GM11168 (cell line): Measurements from ENCODE around the gene TSPAN17.
"Not testable (repeated sequence)": the region's sequence is repeated elsewhere in the genome, so short reads cannot be mapped to it uniquely, and the experiment has no call there.

Experiments
- in situ Hi-C: fragments of 300-500 bp; cut with MboI; formaldehyde crosslinking; loops from one replicate; pipeline ENCODE4 v1.12.0; 2022; ENCODE audit warnings: low sequenced_read_pairs; ENCODE audit not compliant: unreplicated experiment

The TSPAN17 gene

DNA sequence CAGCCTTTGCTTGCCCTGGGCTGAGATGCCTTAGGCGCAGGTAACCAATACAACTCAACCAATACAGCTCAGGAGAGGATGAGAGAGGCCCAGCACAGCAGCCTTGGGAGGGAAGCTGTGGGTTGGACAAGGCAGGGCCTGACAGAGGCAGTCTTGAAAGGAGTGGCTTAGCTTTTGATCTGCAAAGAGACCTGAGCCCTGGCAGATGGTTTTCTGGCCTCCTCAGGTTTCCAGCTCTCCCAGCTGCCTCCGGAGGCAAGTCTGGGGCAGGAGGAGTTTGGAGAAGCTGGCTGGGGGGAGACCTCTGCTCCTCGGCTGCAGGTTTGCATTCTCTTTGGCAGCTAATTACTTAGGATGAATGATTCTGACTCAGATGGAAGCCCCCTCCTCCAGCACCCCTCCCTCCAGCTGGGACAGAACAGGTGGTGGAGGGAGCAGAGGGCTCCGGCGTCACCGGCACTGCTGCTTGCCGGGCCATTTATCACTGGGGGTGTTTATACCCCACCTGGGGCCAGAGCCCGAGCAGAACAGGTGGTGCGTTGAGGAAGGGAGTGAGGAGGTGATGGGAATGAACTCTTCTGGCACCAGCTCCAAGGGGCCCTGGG lies 50.8 kb downstream of the TSPAN17 start:
- in situ Hi-C loops: no loop called here

GRCh38 chr5:176699446-176699845 lies 52.2 kb downstream of the TSPAN17 start:
- in situ Hi-C loops: not testable (repeated sequence)

- in situ Hi-C loops: no loop called here
Measured at GRCh38 chr5:176700239-176700847, 53.1 kb downstream of the TSPAN17 start.

GRCh38 chr5:176702671-176703641 lies 55.7 kb downstream of the TSPAN17 start:
- in situ Hi-C loops: no loop called here

DNA sequence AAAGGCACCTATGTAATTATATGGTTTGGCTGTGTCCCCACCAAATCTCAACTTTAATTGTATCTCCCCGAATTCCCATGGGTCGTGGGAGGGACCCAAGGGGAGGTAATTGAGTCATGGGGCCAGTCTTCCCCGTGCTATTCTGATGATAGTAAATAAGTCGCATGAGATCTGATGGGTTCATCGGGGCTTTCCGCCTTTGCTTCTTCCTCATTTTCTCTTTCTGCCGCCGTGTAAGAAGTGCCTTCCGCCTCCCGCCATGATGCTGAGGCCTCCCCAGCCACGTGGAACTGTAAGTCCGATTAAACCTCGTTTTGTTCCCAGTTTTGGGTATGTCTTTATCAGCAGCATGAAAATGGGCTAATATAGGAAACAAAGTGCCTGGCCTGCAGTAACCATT lies 56.6 kb downstream of the TSPAN17 start:
- in situ Hi-C loops: no loop called here

DNA sequence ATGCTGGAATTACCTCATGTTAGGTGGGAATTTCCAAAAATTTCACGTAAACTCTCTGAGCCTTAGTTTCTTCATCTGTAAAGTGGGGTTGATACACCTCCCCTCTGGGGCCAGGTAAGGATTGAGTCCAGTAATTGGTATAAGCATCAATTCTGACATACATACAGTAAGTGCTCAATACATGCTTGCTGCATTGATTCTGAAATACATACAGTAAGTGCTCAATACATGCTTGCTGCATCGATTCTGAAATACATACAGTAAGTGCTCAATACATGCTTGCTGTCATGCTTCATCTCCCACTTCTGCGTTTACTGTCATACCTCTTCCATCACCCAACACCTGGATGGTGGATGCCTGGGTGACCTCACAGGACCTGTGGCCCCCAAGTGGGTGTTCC lies 57.1 kb downstream of the TSPAN17 start:
- in situ Hi-C loops: no loop called here

DNA sequence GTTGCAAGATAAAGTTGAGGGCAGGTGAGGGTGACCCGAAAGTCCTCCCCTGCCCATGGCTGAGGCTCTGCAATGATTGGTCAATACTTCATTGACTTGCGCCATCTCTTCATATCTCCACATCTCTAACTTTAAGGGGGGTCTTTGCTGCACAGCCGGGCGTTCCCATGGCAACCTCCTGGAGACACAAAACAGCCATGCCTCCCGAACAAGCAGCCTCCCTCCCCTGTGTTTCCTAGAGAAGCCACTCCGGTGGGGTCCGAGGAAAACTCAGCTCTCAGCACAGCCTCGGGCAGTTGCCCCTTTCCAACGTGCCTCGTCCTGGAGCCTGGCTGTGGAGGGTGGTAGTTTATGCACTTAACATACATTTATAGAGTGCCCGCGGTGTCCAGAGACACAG lies 57.5 kb downstream of the TSPAN17 start:
- in situ Hi-C loops: no loop called here
